Esophagus muscularis mucosa (tissue), 4 donors: ENCODE results near the gene CCDC88C. TPM values are rescaled to one million over a fixed set of nuclear protein-coding genes. Genes with fewer than 3 reads are reported as not detected.

Source experiments
- DNase-seq: peaks from one replicate; pipeline ENCODE4 v3.0.0-alpha.2; 2017; ENCODE audit errors: extremely low spot score
- H3K27ac ChIP-seq, 4 donors: fragments of 200-600 bp; sonication (generic); replicated peaks in 1 of 4; 1 replicate in 3 of 4; 2 replicates in 1 of 4; pipeline ENCODE4 v1.5.1; 2016 to 2019; ENCODE audit warnings: mild to moderate bottlenecking in 1 of 4
- H3K27me3 ChIP-seq, 4 donors: fragments of 200-600 bp; sonication (generic); one replicate each; pipeline versions ENCODE4 v1.5.1 to v1.6.0; 2016 to 2019
- H3K36me3 ChIP-seq, 4 donors: fragments of 200-600 bp; sonication (generic); one replicate each; pipeline ENCODE4 v1.5.1; 2016 to 2019
- H3K4me1 ChIP-seq, 4 donors: fragments of 200-600 bp; sonication (generic); one replicate each; pipeline ENCODE4 v1.5.1; 2016 to 2019
- H3K4me3 ChIP-seq, 4 donors: fragments of 200-600 bp; sonication (generic); 1 replicate in 2 of 4; 2 replicates in 2 of 4; pipeline ENCODE4 v1.5.1; 2016 to 2019; ENCODE audit warnings: mild to moderate bottlenecking in 4 of 4, moderate library complexity in 1 of 4
- H3K9me3 ChIP-seq, 4 donors: fragments of 200-600 bp; sonication (generic); 1 replicate in 3 of 4; 2 replicates in 1 of 4; pipeline ENCODE4 v1.5.1; 2016 to 2019
- EP300 ChIP-seq: sonication (generic); formaldehyde crosslinking; IDR thresholded peaks from one replicate; pipeline ENCODE4 v1.6.1; 2017; ENCODE audit warnings: antibody characterized with exemption
- POLR2A ChIP-seq: fragments of 450-650 bp; IDR thresholded peaks from one replicate; pipeline ENCODE4 v1.6.1; 2017; ENCODE audit warnings: antibody characterized with exemption, moderate library complexity, mild to moderate bottlenecking, low read depth
- POLR2AphosphoS5 ChIP-seq, 2 donors: sonication (generic); formaldehyde crosslinking; IDR thresholded peaks; one replicate each; pipeline ENCODE4 v1.6.1; 2017; ENCODE audit warnings: antibody characterized with exemption in 2 of 2
- WGBS: methylation state at CpG from one replicate; pipeline ENCODE4 v1.1.5; 2018; 5-methylcytosine and 5-hydroxymethylcytosine counted together
- intact Hi-C: fragments of 100-400 bp; cut with DNase I; formaldehyde crosslinking; loops from one replicate; pipeline ENCODE4 v1.15.1; 2023
- total RNA-seq, 4 donors: library from RNA; depleted of rRNA; stranded (reverse); fragments of >200 nt; gene quantifications; one replicate each; pipeline versions ENCODE4 v1.1.0 to v1.2.1, GENCODE V29; 2016
- TF ChIP-seq, protein P1 (sequence below), 3 experiments: fragments of 200-600 bp in 2 of 3; fragments of 450-650 bp in 1 of 3; sonication (generic) in 2 of 3; IDR thresholded peaks; one replicate each; pipeline ENCODE4 v1.5.1; 2017 to 2019; ENCODE audit warnings: antibody characterized with exemption in 3 of 3, mild to moderate bottlenecking in 2 of 3, moderate library complexity in 1 of 3

Gene CCDC88C
- total RNA-seq, 4 donors from 2014 or later, result 4.2 to 6.3 (median 5.6) TPM

DNA sequence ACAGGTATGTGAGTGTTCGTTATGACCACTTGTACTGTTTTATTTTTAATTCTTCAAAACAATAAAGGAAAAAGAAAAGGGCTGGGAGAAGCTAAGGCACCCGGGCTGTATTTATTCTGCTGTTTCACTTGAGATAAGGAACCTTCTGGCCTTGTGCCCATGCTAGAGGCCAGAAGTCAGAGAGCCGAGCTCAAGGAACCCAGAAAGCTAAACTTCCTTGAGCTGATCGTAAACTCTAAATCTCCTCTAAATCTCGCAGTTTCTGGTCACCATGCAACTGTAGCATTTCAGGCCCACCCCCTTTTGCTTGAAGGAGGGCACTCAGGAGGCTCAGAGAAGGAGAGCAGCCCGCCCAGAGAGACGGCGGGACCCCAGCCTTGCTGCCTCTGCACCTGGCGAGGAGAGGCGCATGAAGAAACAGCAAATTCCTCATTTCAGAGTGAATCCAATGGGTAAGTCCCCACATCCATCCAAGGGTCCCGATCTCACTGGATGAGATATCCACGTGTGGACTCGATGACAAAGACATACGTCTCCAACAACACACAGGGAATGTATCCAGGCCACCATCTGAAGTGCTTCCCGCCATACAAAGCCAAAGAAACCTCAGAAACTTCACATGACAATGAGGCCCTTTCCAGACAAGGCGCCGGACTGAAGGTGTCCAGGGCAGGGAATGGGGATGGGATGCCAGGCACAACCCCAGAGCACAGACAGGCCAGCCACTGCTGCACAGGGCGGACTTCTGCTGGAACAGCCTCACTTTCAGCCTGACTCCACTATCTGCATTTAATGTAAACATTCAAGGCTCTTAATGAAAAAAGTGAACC is 14.6 kb downstream of the CCDC88C start:
- H3K27me3 ChIP-seq, result peaks cover 0 to 6% (median 0%) of the 10 kb centered on the region in 4 donors
- H3K9me3 ChIP-seq, result no peaks in the 10 kb centered on the region
- no peak for DNase-seq
- WGBS, result 59% methylated on average over 18 of the region's 18 CpGs
- intact Hi-C loops, result no loop called here
- peaks cover 0 to 6% (median 5%) of the 10 kb centered on the region in 4 donors for H3K4me1 ChIP-seq
- H3K27ac ChIP-seq, result no peak overlapping the region
- no peak overlapping the region for H3K4me3 ChIP-seq
- H3K36me3 ChIP-seq, result no peaks in the 10 kb centered on the region
- TF ChIP-seq EP300, result no peak
- TF ChIP-seq POLR2A, result no peak
- TF ChIP-seq POLR2AphosphoS5 (IDR thresholded peaks at IDR 0.05), result no peak
- TF ChIP-seq, protein P1, sequence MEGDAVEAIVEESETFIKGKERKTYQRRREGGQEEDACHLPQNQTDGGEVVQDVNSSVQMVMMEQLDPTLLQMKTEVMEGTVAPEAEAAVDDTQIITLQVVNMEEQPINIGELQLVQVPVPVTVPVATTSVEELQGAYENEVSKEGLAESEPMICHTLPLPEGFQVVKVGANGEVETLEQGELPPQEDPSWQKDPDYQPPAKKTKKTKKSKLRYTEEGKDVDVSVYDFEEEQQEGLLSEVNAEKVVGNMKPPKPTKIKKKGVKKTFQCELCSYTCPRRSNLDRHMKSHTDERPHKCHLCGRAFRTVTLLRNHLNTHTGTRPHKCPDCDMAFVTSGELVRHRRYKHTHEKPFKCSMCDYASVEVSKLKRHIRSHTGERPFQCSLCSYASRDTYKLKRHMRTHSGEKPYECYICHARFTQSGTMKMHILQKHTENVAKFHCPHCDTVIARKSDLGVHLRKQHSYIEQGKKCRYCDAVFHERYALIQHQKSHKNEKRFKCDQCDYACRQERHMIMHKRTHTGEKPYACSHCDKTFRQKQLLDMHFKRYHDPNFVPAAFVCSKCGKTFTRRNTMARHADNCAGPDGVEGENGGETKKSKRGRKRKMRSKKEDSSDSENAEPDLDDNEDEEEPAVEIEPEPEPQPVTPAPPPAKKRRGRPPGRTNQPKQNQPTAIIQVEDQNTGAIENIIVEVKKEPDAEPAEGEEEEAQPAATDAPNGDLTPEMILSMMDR (IDR thresholded peaks at IDR 0.05), result no peak

DNA sequence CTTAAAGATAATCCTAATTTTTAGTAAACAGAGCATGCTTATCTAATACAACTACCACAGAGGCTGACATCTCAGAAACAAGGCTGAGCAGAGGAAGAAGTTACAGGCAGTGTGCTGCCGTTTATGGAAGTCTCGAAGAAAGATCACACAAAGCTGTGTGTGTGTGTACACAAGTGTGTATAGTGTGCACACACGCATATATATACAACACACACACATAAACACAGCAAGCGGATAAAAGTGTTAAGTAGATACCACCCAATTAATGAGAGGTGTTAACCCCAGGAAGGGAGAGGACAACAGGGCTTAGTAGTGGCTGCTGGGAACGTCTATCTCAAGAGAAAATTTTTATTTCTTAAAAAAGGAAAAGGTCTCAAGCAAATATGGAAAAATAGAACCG is 15.3 kb downstream of the CCDC88C start:
- no peaks in the 10 kb centered on the region for H3K36me3 ChIP-seq
- H3K4me1 ChIP-seq, result peaks cover 4 to 12% (median 10%) of the 10 kb centered on the region in 4 donors
- H3K4me3 ChIP-seq, result no peak overlapping the region
- no peaks in the 10 kb centered on the region for H3K9me3 ChIP-seq
- no peak overlapping the region for H3K27ac ChIP-seq
- TF ChIP-seq EP300, result no peak
- TF ChIP-seq POLR2A, result no peak
- TF ChIP-seq, protein P1 (IDR thresholded peaks at IDR 0.05), result no peak
- TF ChIP-seq POLR2AphosphoS5 (IDR thresholded peaks at IDR 0.05), result no peak
- intact Hi-C loops, result no loop called here
- peaks cover 0 to 6% (median 0%) of the 10 kb centered on the region in 4 donors for H3K27me3 ChIP-seq
- WGBS, result 55% methylated on average over 6 of the region's 6 CpGs
- no peak for DNase-seq

DNA sequence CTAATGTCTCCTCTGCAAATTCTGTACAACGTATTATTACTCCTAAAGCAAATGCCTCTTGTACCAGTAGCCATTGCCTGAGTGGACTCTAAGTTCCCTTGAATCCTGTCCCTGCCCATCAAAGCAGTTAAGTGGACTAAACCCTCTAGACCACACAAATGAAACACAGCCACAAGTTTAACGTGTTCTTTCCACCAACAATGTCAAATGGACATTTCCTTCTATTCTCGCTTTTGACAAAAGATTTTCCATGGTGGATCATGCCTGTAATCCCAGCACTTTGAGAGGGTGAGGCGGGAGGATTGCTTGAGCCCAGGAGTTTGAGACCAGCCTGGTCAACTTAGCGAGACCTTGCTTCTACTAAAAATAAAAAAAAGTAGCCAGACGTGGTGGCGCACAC is 15.9 kb downstream of the CCDC88C start:
- H3K36me3 ChIP-seq, result no peaks in the 10 kb centered on the region
- intact Hi-C loops, result no loop called here
- no peak for DNase-seq
- H3K27ac ChIP-seq, result no peak overlapping the region
- TF ChIP-seq EP300 (no peak), POLR2AphosphoS5 (IDR thresholded peaks at IDR 0.05) (no peak), POLR2A (no peak)
- TF ChIP-seq, protein P1 (IDR thresholded peaks at IDR 0.05), result no peak
- H3K9me3 ChIP-seq, result no peaks in the 10 kb centered on the region
- WGBS, result 97% methylated on average over 7 of the region's 7 CpGs
- H3K4me1 ChIP-seq, result peaks cover 9 to 17% (median 12%) of the 10 kb centered on the region in 4 donors
- H3K27me3 ChIP-seq, result peaks cover 0 to 6% (median 0%) of the 10 kb centered on the region in 4 donors
- no peak overlapping the region for H3K4me3 ChIP-seq

DNA sequence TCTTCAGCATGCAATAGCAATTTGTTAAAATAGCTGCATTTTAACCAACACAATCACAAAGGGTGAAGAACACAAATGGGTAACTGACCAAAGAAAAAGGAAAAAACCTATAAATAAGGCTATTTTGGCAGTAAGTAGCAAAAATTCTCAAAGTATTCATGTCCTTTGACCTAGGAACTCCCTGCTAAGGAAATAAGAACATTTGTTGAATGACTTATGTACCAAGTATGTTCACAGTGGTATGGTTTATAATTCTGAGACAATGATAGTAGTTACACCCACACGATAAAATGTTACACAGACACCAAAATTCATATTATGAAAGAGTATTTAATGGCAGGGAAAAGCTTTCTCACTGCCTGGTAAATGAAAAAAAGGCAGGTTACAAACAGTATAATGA is 16.9 kb downstream of the CCDC88C start:
- H3K9me3 ChIP-seq, result no peaks in the 10 kb centered on the region
- TF ChIP-seq, protein P1 (IDR thresholded peaks at IDR 0.05), result no peak
- TF ChIP-seq POLR2AphosphoS5 (IDR thresholded peaks at IDR 0.05) (no peak), POLR2A (no peak), EP300 (no peak)
- H3K4me3 ChIP-seq, result no peak overlapping the region
- intact Hi-C loops, result no loop called here
- peaks cover 0 to 6% (median 0%) of the 10 kb centered on the region in 4 donors for H3K27me3 ChIP-seq
- peaks cover 9 to 17% (median 12%) of the 10 kb centered on the region in 4 donors for H3K4me1 ChIP-seq
- WGBS, result 60% methylated on average over 1 of the region's 1 CpG
- H3K36me3 ChIP-seq, result no peaks in the 10 kb centered on the region
- H3K27ac ChIP-seq, result no peak overlapping the region
- DNase-seq, result no peak
